Tibial artery (tissue), 4 donors: ENCODE data around the gene ANTXR2.

Experiments
- DNase-seq, 2 donors: peaks; one replicate each; pipeline ENCODE4 v3.0.0-alpha.2; 2019
- H3K27ac ChIP-seq, 2 donors: fragments of 200-600 bp; sonication (generic) in 1 of 2; 1 replicate in 1 of 2; 2 replicates in 1 of 2; pipeline ENCODE4 v1.5.1; 2018 to 2019; ENCODE audit warnings: mild to moderate bottlenecking in 1 of 2
- H3K27me3 ChIP-seq, 2 donors: fragments of 200-600 bp; sonication (generic) in 1 of 2; one replicate each; pipeline versions ENCODE4 v1.5.1 to v1.6.0; 2016 to 2019
- H3K36me3 ChIP-seq, 3 donors: fragments of 200-600 bp; sonication (generic) in 2 of 3; one replicate each; pipeline ENCODE4 v1.5.1; 2016 to 2019; ENCODE audit warnings: mild to moderate bottlenecking in 2 of 3
- H3K4me1 ChIP-seq, 4 donors: fragments of 200-600 bp; sonication (generic) in 2 of 4; 1 replicate in 3 of 4; 2 replicates in 1 of 4; pipeline ENCODE4 v1.5.1; 2016 to 2019
- H3K4me3 ChIP-seq, 2 donors: fragments of 200-600 bp; sonication (generic) in 1 of 2; 1 replicate in 1 of 2; 2 replicates in 1 of 2; pipeline ENCODE4 v1.5.1; 2018 to 2019; ENCODE audit warnings: mild to moderate bottlenecking in 2 of 2
- H3K9me3 ChIP-seq, 3 donors: fragments of 200-600 bp; sonication (generic) in 1 of 3; one replicate each; pipeline ENCODE4 v1.5.1; 2016 to 2019
- CTCF ChIP-seq, 2 experiments: fragments of 200-600 bp in 1 of 2; fragments of 450-650 bp in 1 of 2; IDR thresholded peaks; one replicate each; pipeline ENCODE4 v1.5.1; 2017 to 2019; ENCODE audit warnings: antibody characterized with exemption in 2 of 2, mild to moderate bottlenecking in 1 of 2, moderate library complexity in 1 of 2
- intact Hi-C: fragments of 100-400 bp; cut with DNase I; formaldehyde crosslinking; loops from one replicate; pipeline ENCODE4 v1.15.0; 2023; ENCODE audit warnings: low total_unique reads

Gene ANTXR2

GRCh38 chr4:79913581-79913980 is 159.4 kb downstream of the ANTXR2 start:
- H3K27ac ChIP-seq: no peak overlapping the region
- no peak overlapping the region for H3K4me3 ChIP-seq
- H3K9me3 ChIP-seq: no peaks in the 10 kb centered on the region
- H3K4me1 ChIP-seq: no peaks in the 10 kb centered on the region
- intact Hi-C loops: no loop called here
- no peak for DNase-seq
- TF ChIP-seq CTCF (IDR thresholded peaks at IDR 0.05): no peak
- H3K36me3 ChIP-seq: no peaks in the 10 kb centered on the region
- no peaks in the 10 kb centered on the region for H3K27me3 ChIP-seq

GRCh38 chr4:79907001-79907400 is 166.0 kb downstream of the ANTXR2 start:
- no peaks in the 10 kb centered on the region for H3K9me3 ChIP-seq
- H3K27ac ChIP-seq: no peak overlapping the region
- H3K4me3 ChIP-seq: no peak overlapping the region
- no peak for TF ChIP-seq CTCF (IDR thresholded peaks at IDR 0.05)
- H3K36me3 ChIP-seq: peaks cover 25 to 32% (median 26%) of the 10 kb centered on the region in 3 donors
- H3K27me3 ChIP-seq: no peaks in the 10 kb centered on the region
- intact Hi-C loops: no loop called here
- DNase-seq: no peak
- H3K4me1 ChIP-seq: no peaks in the 10 kb centered on the region

GRCh38 chr4:79906303-79906702 is 166.7 kb downstream of the ANTXR2 start:
- no peak for TF ChIP-seq CTCF (IDR thresholded peaks at IDR 0.05)

GRCh38 chr4:79905212-79905611 is 167.8 kb downstream of the ANTXR2 start:
- Histone ChIP-seq H3K4me1 (no peaks in the 10 kb centered on the region), H3K27ac (no peak overlapping the region), H3K27me3 (no peaks in the 10 kb centered on the region), H3K36me3 (peaks cover 25 to 32% (median 26%) of the 10 kb centered on the region in 3 donors), H3K4me3 (no peak overlapping the region), H3K9me3 (no peaks in the 10 kb centered on the region)
- intact Hi-C loops: no loop called here
- no peak for DNase-seq
- TF ChIP-seq CTCF (IDR thresholded peaks at IDR 0.05): no peak

More at GRCh38 chr4:79906303-79906702, 166.7 kb downstream of the ANTXR2 start:
- no peaks in the 10 kb centered on the region for H3K4me1 ChIP-seq
- no peak for DNase-seq
- intact Hi-C loops: no loop called here
- no peaks in the 10 kb centered on the region for H3K27me3 ChIP-seq
- H3K4me3 ChIP-seq: no peak overlapping the region
- H3K36me3 ChIP-seq: peaks cover 25 to 32% (median 26%) of the 10 kb centered on the region in 3 donors
- no peak overlapping the region for H3K27ac ChIP-seq
- no peaks in the 10 kb centered on the region for H3K9me3 ChIP-seq

- no peaks in the 10 kb centered on the region for H3K27me3 ChIP-seq
- no peak for TF ChIP-seq CTCF (IDR thresholded peaks at IDR 0.05)
- peaks cover 25 to 32% (median 26%) of the 10 kb centered on the region in 3 donors for H3K36me3 ChIP-seq
- no peaks in the 10 kb centered on the region for H3K4me1 ChIP-seq
- DNase-seq: no peak
- no peaks in the 10 kb centered on the region for H3K9me3 ChIP-seq
- intact Hi-C loops: no loop called here
- no peak overlapping the region for H3K4me3 ChIP-seq
- no peak overlapping the region for H3K27ac ChIP-seq
Observed at GRCh38 chr4:79904331-79904730, 168.7 kb downstream of the ANTXR2 start.

GRCh38 chr4:79900182-79900581 is 172.8 kb downstream of the ANTXR2 start:
- H3K9me3 ChIP-seq: no peaks in the 10 kb centered on the region
- no peak for TF ChIP-seq CTCF (IDR thresholded peaks at IDR 0.05)
- H3K27me3 ChIP-seq: no peaks in the 10 kb centered on the region
- DNase-seq: no peak
- intact Hi-C loops: no loop called here
- no peak overlapping the region for H3K4me3 ChIP-seq
- no peak overlapping the region for H3K27ac ChIP-seq
- H3K4me1 ChIP-seq: no peaks in the 10 kb centered on the region
- peaks cover 1 to 7% (median 3%) of the 10 kb centered on the region in 3 donors for H3K36me3 ChIP-seq
